WTC11 (cell line): ENCODE measurements around the gene PIPOX.

Experiments used
- CBFB ChIP-seq: sonication (generic); formaldehyde crosslinking; IDR thresholded peaks from 2 replicates; pipeline ENCODE4 v1.8.1; 2022; ENCODE audit warnings: mild to moderate bottlenecking, low read depth, missing genetic modification reagents
- CTCF ChIP-seq: fragments of 200-600 bp; IDR thresholded peaks from 2 replicates; pipeline ENCODE4 v1.8.0; 2022; ENCODE audit warnings: antibody characterized with exemption
- ZNF317 ChIP-seq: sonication (generic); formaldehyde crosslinking; IDR thresholded peaks from 2 replicates; pipeline ENCODE4 v1.8.1; 2023; ENCODE audit warnings: low read depth, mild to moderate bottlenecking, moderate library complexity, missing genetic modification reagents, borderline replicate concordance

- TF ChIP-seq CBFB (CRISPR knock-in tag) (no peak), ZNF317 (CRISPR knock-in tag) (no peak), CTCF (no peak)
Observed at GRCh38 chr17:29066047-29066446, 23.1 kb downstream of the PIPOX start.
